22Rv1 (cell line): ENCODE measurements around the gene SPIRE1.

Experiments
- ZFX ChIP-seq: fragments of 450-650 bp; IDR thresholded peaks from 2 replicates; pipeline ENCODE4 v1.6.1; 2017; ENCODE audit warnings: antibody characterized with exemption, borderline replicate concordance
- TF ChIP-seq, protein P1 (sequence below): fragments of 450-650 bp; IDR thresholded peaks from 2 replicates; pipeline ENCODE4 v1.5.1; 2017; ENCODE audit warnings: mild to moderate bottlenecking

DNA sequence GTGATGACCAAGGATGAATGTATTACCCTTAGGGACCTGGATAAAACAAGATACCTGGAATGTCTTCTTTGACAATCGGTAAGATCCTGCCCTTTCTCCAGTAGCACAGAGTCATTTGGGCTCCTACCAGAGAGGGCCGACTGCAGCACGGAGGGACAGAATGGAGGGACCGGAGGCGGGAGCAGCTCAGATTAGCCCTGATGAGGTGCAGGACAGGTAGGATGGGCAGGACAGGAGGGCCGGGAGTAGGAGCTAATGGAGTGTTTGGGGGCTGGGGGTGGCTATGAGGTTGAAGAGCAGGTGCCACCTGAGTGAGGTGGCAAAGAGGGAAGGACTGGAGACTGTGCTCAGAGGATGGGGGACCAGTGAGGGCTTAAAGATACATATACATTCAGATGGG, 260.1 kb downstream of the SPIRE1 start:
- TF ChIP-seq, protein P1, sequence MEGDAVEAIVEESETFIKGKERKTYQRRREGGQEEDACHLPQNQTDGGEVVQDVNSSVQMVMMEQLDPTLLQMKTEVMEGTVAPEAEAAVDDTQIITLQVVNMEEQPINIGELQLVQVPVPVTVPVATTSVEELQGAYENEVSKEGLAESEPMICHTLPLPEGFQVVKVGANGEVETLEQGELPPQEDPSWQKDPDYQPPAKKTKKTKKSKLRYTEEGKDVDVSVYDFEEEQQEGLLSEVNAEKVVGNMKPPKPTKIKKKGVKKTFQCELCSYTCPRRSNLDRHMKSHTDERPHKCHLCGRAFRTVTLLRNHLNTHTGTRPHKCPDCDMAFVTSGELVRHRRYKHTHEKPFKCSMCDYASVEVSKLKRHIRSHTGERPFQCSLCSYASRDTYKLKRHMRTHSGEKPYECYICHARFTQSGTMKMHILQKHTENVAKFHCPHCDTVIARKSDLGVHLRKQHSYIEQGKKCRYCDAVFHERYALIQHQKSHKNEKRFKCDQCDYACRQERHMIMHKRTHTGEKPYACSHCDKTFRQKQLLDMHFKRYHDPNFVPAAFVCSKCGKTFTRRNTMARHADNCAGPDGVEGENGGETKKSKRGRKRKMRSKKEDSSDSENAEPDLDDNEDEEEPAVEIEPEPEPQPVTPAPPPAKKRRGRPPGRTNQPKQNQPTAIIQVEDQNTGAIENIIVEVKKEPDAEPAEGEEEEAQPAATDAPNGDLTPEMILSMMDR = no peak
- no peak for TF ChIP-seq ZFX
